GM18508 (cell line): ENCODE data around the gene EPHA6.
"Not testable (repeated sequence)": the region's sequence is repeated elsewhere in the genome, so short reads cannot be mapped to it uniquely, and the experiment has no call there.

ENCODE experiments used
- ATAC-seq: cut with Tn5 transposase; IDR thresholded peaks from one replicate; pipeline ENCODE4 v1.9.1; 2021; ENCODE audit warnings: moderate number of reproducible peaks; ENCODE audit not compliant: insufficient read depth, unreplicated experiment

Gene EPHA6

GRCh38 chr3:97009427-97010019 lies 195.1 kb downstream of the EPHA6 start:
- ATAC-seq = no peak

- no peak for ATAC-seq
Measured at GRCh38 chr3:97010881-97011657, 196.7 kb downstream of the EPHA6 start.

- ATAC-seq = no peak
Measured at GRCh38 chr3:97021778-97022177, 207.4 kb downstream of the EPHA6 start.

GRCh38 chr3:97025612-97026011 lies 211.2 kb downstream of the EPHA6 start:
- not testable (repeated sequence) for ATAC-seq

- no peak for ATAC-seq
Measured at GRCh38 chr3:97029972-97030371, 215.6 kb downstream of the EPHA6 start.

GRCh38 chr3:97037294-97037943 lies 223.0 kb downstream of the EPHA6 start:
- no peak for ATAC-seq

- no peak for ATAC-seq
Measured at GRCh38 chr3:97043411-97043810, 229.0 kb downstream of the EPHA6 start.

GRCh38 chr3:97057365-97057764 lies 243.0 kb downstream of the EPHA6 start:
- ATAC-seq = no peak

GRCh38 chr3:97059168-97059567 lies 244.8 kb downstream of the EPHA6 start:
- no peak for ATAC-seq

- ATAC-seq = no peak
Measured at GRCh38 chr3:97066531-97066930, 252.1 kb downstream of the EPHA6 start.

- ATAC-seq = no peak
Measured at GRCh38 chr3:97070302-97070701, 255.9 kb downstream of the EPHA6 start.

- no peak for ATAC-seq
Measured at GRCh38 chr3:97074546-97074945, 260.2 kb downstream of the EPHA6 start.

- ATAC-seq = no peak
Measured at GRCh38 chr3:97076673-97077072, 262.3 kb downstream of the EPHA6 start.

- ATAC-seq = no peak
Measured at GRCh38 chr3:97089621-97090020, 275.2 kb downstream of the EPHA6 start.

GRCh38 chr3:97102641-97103040 lies 288.2 kb downstream of the EPHA6 start:
- no peak for ATAC-seq

GRCh38 chr3:97105989-97106651 lies 291.7 kb downstream of the EPHA6 start:
- no peak for ATAC-seq

- no peak for ATAC-seq
Measured at GRCh38 chr3:97106652-97106989, 292.2 kb downstream of the EPHA6 start.

GRCh38 chr3:97108136-97108535 lies 293.7 kb downstream of the EPHA6 start:
- ATAC-seq = no peak

GRCh38 chr3:97111244-97111643 lies 296.9 kb downstream of the EPHA6 start:
- ATAC-seq = no peak

- ATAC-seq = no peak
Measured at GRCh38 chr3:97121386-97121785, 307.0 kb downstream of the EPHA6 start.

GRCh38 chr3:97125902-97126499 lies 311.6 kb downstream of the EPHA6 start:
- no peak for ATAC-seq
